Stomach (tissue), 4 donors: Measurements from ENCODE around the gene C19orf67.

Source experiments
- CTCF ChIP-seq, 7 experiments: fragments of 450-650 bp in 4 of 7; fragments of 200-600 bp in 3 of 7; sonication (generic) in 3 of 7; IDR thresholded peaks; one replicate each; pipeline ENCODE4 v1.5.1; 2016 to 2019; ENCODE audit warnings: antibody characterized with exemption in 7 of 7, control low read depth in 2 of 7, mild to moderate bottlenecking in 1 of 7
- EP300 ChIP-seq: sonication (generic); formaldehyde crosslinking; IDR thresholded peaks from one replicate; pipeline ENCODE4 v1.6.1; 2017; ENCODE audit warnings: antibody characterized with exemption
- POLR2A ChIP-seq, 4 donors: fragments of 450-650 bp; IDR thresholded peaks; one replicate each; pipeline ENCODE4 v1.6.1; 2016; ENCODE audit warnings: antibody characterized with exemption in 4 of 4, control low read depth in 2 of 4, mild to moderate bottlenecking in 1 of 4, moderate library complexity in 1 of 4
- POLR2AphosphoS5 ChIP-seq, 3 donors: sonication (generic); formaldehyde crosslinking; IDR thresholded peaks; one replicate each; pipeline ENCODE4 v1.6.1; 2016; ENCODE audit warnings: antibody characterized with exemption in 3 of 3

DNA sequence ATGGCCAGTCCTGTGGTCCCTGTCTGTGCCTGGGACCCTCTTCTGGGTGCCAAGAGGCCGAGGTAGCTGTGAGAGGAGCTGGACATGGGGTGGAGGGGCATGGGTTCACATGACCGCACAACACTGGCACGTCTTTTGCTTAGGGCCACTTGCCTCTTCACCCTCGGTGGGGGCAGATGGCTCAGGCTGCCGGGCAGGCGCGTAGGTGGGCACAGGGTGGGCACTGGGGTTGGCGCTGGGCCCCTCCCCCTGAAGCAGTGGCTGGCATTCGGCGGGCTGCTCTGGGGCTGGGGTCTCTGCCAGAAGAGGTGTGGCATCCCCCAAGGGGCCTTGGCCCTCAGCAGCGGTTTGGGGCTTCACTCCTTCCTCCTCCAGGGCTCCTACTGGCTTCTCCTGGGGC lies 32.1 kb downstream of the C19orf67 start:
- no peak for TF ChIP-seq POLR2AphosphoS5 (IDR thresholded peaks at IDR 0.05)
- no peak for TF ChIP-seq CTCF (IDR thresholded peaks at IDR 0.05)
- TF ChIP-seq EP300: no peak
- TF ChIP-seq POLR2A (IDR thresholded peaks at IDR 0.05): no peak
